Psoas muscle (tissue), 8 donors: Measurements from ENCODE around the gene LZTS2. TPM values are rescaled to one million over a fixed set of nuclear protein-coding genes. Genes with fewer than 3 reads are reported as not detected.

Experiments used
- ATAC-seq, 4 donors: fragments of 200-7000 bp; cut with Tn5 transposase; one replicate each; pipeline ENCODE4 v1.9.1; 2020; ENCODE audit warnings: moderate library complexity in 3 of 4, mild to moderate bottlenecking in 2 of 4
- DNase-seq, 2 donors: peaks; one replicate each; pipeline ENCODE4 v3.0.0-alpha.2; 2020
- H3K27ac ChIP-seq: fragments of 200-600 bp; one replicate; pipeline ENCODE4 v1.8.0; 2022
- H3K27me3 ChIP-seq, 3 donors: fragments of 200-600 bp in 1 of 3; one replicate each; pipeline versions ENCODE4 v1.6.1 to v1.8.0; 2013 to 2022; ENCODE audit warnings: low read length in 2 of 3, mild to moderate bottlenecking in 2 of 3, moderate library complexity in 1 of 3; ENCODE audit not compliant: insufficient read depth in 3 of 3
- H3K36me3 ChIP-seq, 2 donors: fragments of 200-600 bp in 1 of 2; one replicate each; pipeline versions ENCODE4 v1.6.1 to v1.8.0; 2013 to 2022; ENCODE audit warnings: low read depth in 1 of 2, mild to moderate bottlenecking in 1 of 2, moderate library complexity in 1 of 2; ENCODE audit not compliant: insufficient read depth in 1 of 2
- H3K4me1 ChIP-seq: fragments of 200-600 bp; one replicate; pipeline ENCODE4 v1.8.0; 2022
- H3K4me3 ChIP-seq: fragments of 200-600 bp; one replicate; pipeline ENCODE4 v1.8.0; 2022; ENCODE audit warnings: mild to moderate bottlenecking
- H3K9me3 ChIP-seq: fragments of 200-600 bp; one replicate; pipeline ENCODE4 v1.8.0; 2022
- CTCF ChIP-seq: fragments of 200-600 bp; IDR thresholded peaks from one replicate; pipeline ENCODE4 v1.8.0; 2022; ENCODE audit warnings: antibody characterized with exemption
- WGBS, 3 donors: extraction: QIAGEN DNeasy Blood & Tissue Kit; methylation state at CpG; one replicate each; pipeline versions ENCODE4 v1.1.6 to v1.1.7; 2013; 5-methylcytosine and 5-hydroxymethylcytosine counted together
- intact Hi-C, 2 donors: fragments of 100-400 bp; cut with DNase I; formaldehyde crosslinking; loops; one replicate each; pipeline versions ENCODE4 v1.11.0 to v1.14.2; 2022
- polyA plus RNA-seq, 3 donors: library from polyadenylated mRNA; stranded (reverse); fragments of 200-250 nt; gene quantifications; one replicate each; pipeline ENCODE4 v1.2.3, GENCODE V29; 2013
- total RNA-seq, 4 donors: library from RNA; stranded (reverse); fragmentation: NEBNext Ultra II Directional in 2 of 4; extraction: Animal tissue kit (Norgen Biotek cat#: 25700) in 2 of 4; gene quantifications; one replicate each; pipeline versions ENCODE4 v1.2.1 to v1.2.4, GENCODE V29; 2021 to 2023
- donor health status: healthy with polysubstance abuse.
- donor health status: DM: no; HTN: no; CAD: no; lungs with moderate emphysema.
- donor health status: Bipolar disorder and iron deficiency.
- donor health status: healthy.
- donor health status: DM: yes; HTN: yes; CAD: no.
- donor health status: DM: no; HTN: no; CAD: no.
- donor health status: DM: no; HTN: no; CAD: no.
- donor health status: DM: yes; HTN: yes; CAD: no.

The LZTS2 gene
- total and polyA plus RNA-seq, 7 donors = 19.0 to 66.0 (median 24.6) TPM

GRCh38 chr10:101002456-101002855, 2.8 kb downstream of the LZTS2 start:
- no peak for TF ChIP-seq CTCF
- Histone ChIP-seq H3K9me3 (no peaks in the 10 kb centered on the region), H3K27ac (peak overlapping the region; percentile 100), H3K36me3 (peaks cover 0 to 51% of the 10 kb centered on the region in 2 donors), H3K4me1 (peaks cover 45% of the 10 kb centered on the region), H3K27me3 (no peaks in the 10 kb centered on the region), H3K4me3 (peak overlapping the region; percentile 93)
- ATAC-seq (no peak), DNase-seq (no peak)
- intact Hi-C loops = no loop called here
- WGBS, 3 donors = 67 to 83% (median 79%) methylated on average over 11 of the region's 11 CpGs

- Histone ChIP-seq H3K36me3 (peaks cover 0 to 52% of the 10 kb centered on the region in 2 donors), H3K9me3 (no peaks in the 10 kb centered on the region), H3K4me3 (no peak overlapping the region), H3K4me1 (peaks cover 46% of the 10 kb centered on the region), H3K27ac (peak overlapping the region; percentile 58), H3K27me3 (no peaks in the 10 kb centered on the region)
- 67 to 82% (median 72%) methylated on average over 17 to 18 of the region's 18 CpGs for WGBS, 3 donors
- TF ChIP-seq CTCF = no peak
- ATAC-seq = no peak
- intact Hi-C loops = no loop called here
- peak in 1 of 2 donors; percentile 53 for DNase-seq
These were observed 4.1 kb downstream of the LZTS2 start for GRCh38 chr10:101003639-101004206.

- WGBS, 3 donors = 46 to 61% (median 59%) methylated on average over 23 of the region's 23 CpGs
- Histone ChIP-seq H3K4me1 (peaks cover 46% of the 10 kb centered on the region), H3K9me3 (no peaks in the 10 kb centered on the region), H3K4me3 (no peak overlapping the region), H3K36me3 (peaks cover 0 to 52% of the 10 kb centered on the region in 2 donors), H3K27ac (no peak overlapping the region), H3K27me3 (no peaks in the 10 kb centered on the region)
- intact Hi-C loops = no loop called here
- no peak for ATAC-seq
- DNase-seq = no peak
- TF ChIP-seq CTCF = no peak
These were observed 5.8 kb downstream of the LZTS2 start for GRCh38 chr10:101005361-101005760.

GRCh38 chr10:101005869-101006567, 6.4 kb downstream of the LZTS2 start:
- H3K4me1 ChIP-seq = peaks cover 39% of the 10 kb centered on the region
- H3K27ac ChIP-seq = no peak overlapping the region
- H3K27me3 ChIP-seq = no peaks in the 10 kb centered on the region
- ATAC-seq (no peak), DNase-seq (no peak)
- intact Hi-C loops = no loop called here
- no peak for TF ChIP-seq CTCF
- H3K4me3 ChIP-seq = no peak overlapping the region
- 75 to 92% (median 77%) methylated on average over 4 of the region's 4 CpGs for WGBS, 3 donors
- peaks cover 0 to 52% of the 10 kb centered on the region in 2 donors for H3K36me3 ChIP-seq
- H3K9me3 ChIP-seq = no peaks in the 10 kb centered on the region
